Anterior cingulate cortex (tissue), 58 donors: Measurements from ENCODE around the gene XPOT.

ENCODE experiments used
- DNase-seq, 58 donors: peaks; one replicate each; lab custom pipeline; 2025; lab: John Stamatoyannopoulos, UW

Gene XPOT

GRCh38 chr12:64461634-64462414 is 57.6 kb downstream of the XPOT start:
- DNase-seq = peak in 15 of 58 donors; percentile 1 to 36 (median 11)

- no peak for DNase-seq
Observed at GRCh38 chr12:64466178-64466577, 62.0 kb downstream of the XPOT start.

- DNase-seq = no peak
Observed at GRCh38 chr12:64468966-64469365, 64.8 kb downstream of the XPOT start.

- DNase-seq = no peak
Observed at GRCh38 chr12:64469455-64470142, 65.4 kb downstream of the XPOT start.

- DNase-seq = no peak
Observed at GRCh38 chr12:64470495-64470894, 66.3 kb downstream of the XPOT start.

GRCh38 chr12:64473176-64473575 is 69.0 kb downstream of the XPOT start:
- DNase-seq = no peak

GRCh38 chr12:64475518-64475917 is 71.3 kb downstream of the XPOT start:
- no peak for DNase-seq

GRCh38 chr12:64476844-64477243 is 72.7 kb downstream of the XPOT start:
- DNase-seq = no peak

GRCh38 chr12:64478661-64479060 is 74.5 kb downstream of the XPOT start:
- no peak for DNase-seq

- DNase-seq = no peak
Observed at GRCh38 chr12:64480148-64480547, 76.0 kb downstream of the XPOT start.

GRCh38 chr12:64486657-64487056 is 82.5 kb downstream of the XPOT start:
- DNase-seq = no peak

- no peak for DNase-seq
Observed at GRCh38 chr12:64491718-64492117, 87.5 kb downstream of the XPOT start.

GRCh38 chr12:64493513-64493912 is 89.3 kb downstream of the XPOT start:
- DNase-seq = no peak

GRCh38 chr12:64494998-64495729 is 91.0 kb downstream of the XPOT start:
- no peak for DNase-seq

- no peak for DNase-seq
Observed at GRCh38 chr12:64496839-64497400, 92.7 kb downstream of the XPOT start.

- DNase-seq = no peak
Observed at GRCh38 chr12:64497484-64497883, 93.3 kb downstream of the XPOT start.

- DNase-seq = no peak
Observed at GRCh38 chr12:64497903-64498302, 93.7 kb downstream of the XPOT start.

GRCh38 chr12:64500394-64500793 is 96.2 kb downstream of the XPOT start:
- no peak for DNase-seq
